Type B pancreatic cell (in vitro differentiated cells): Measurements from ENCODE around the gene CARD11. TPM values are rescaled to one million over a fixed set of nuclear protein-coding genes. Genes with fewer than 3 reads are reported as not detected.

Experiments used
- DNase-seq: peaks from one replicate; pipeline ENCODE4 v3.0.0; 2021; ENCODE audit warnings: mixed read lengths; ENCODE audit not compliant: unreplicated experiment; ENCODE audit errors: extremely low spot score
- H3K27ac Mint-ChIP-seq: 2 replicates; pipeline ENCODE4 v1.8.0; 2021; ENCODE audit warnings: mild to moderate bottlenecking, mixed read lengths
- H3K27me3 Mint-ChIP-seq: 2 replicates; pipeline ENCODE4 v1.8.0; 2021; ENCODE audit warnings: mixed read lengths
- H3K36me3 Mint-ChIP-seq: 2 replicates; pipeline ENCODE4 v1.8.0; 2021; ENCODE audit warnings: mixed read lengths
- H3K4me1 Mint-ChIP-seq: one replicate; pipeline ENCODE4 v1.8.0; 2021; ENCODE audit warnings: mixed read lengths; ENCODE audit not compliant: unreplicated experiment
- H3K4me3 Mint-ChIP-seq: 2 replicates; pipeline ENCODE4 v1.8.0; 2021; ENCODE audit warnings: mild to moderate bottlenecking, mixed read lengths
- H3K9me3 Mint-ChIP-seq: 2 replicates; pipeline ENCODE4 v1.8.0; 2021; ENCODE audit warnings: mixed read lengths
- total RNA-seq: library from RNA; stranded (reverse); gene quantifications from 2 replicates; pipeline ENCODE4 v1.2.1, GENCODE V29; 2021; ENCODE audit warnings: low replicate concordance
- TF ChIP-seq, protein P1 (sequence below): fragments of 200-600 bp; sonication (generic); conservative IDR thresholded peaks from 2 replicates; pipeline ENCODE4 v1.5.0; 2021; ENCODE audit warnings: antibody characterized with exemption, mild to moderate bottlenecking

CARD11 gene
- total RNA-seq, 1 donor from 2014 or later: 11.6 TPM

DNA sequence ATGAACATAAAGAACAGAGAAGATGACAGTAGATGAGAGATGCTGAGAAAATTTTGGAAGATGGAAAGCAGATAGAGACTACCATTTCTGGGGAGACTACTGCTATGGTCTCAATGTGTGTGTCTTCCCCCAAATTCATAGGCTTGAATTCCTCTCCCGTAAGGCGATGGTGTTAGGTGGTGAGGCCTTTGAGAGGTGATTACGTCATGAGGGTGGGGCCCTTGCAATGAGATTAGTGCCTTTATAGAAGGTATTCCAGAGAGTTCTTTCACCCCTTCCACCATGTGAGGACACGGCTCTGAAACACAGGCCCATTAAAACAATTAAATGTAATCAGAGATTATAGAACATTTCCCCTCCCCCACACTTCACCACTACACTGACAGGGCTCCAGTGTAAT lies 23.9 kb downstream of the CARD11 start:
- Mint-ChIP-seq H3K27ac (no peak overlapping the region), H3K4me3 (no peak overlapping the region), H3K36me3 (no peaks in the 10 kb centered on the region), H3K4me1 (no peaks in the 10 kb centered on the region), H3K27me3 (no peaks in the 10 kb centered on the region), H3K9me3 (peaks cover 16% of the 10 kb centered on the region)
- TF ChIP-seq, protein P1, sequence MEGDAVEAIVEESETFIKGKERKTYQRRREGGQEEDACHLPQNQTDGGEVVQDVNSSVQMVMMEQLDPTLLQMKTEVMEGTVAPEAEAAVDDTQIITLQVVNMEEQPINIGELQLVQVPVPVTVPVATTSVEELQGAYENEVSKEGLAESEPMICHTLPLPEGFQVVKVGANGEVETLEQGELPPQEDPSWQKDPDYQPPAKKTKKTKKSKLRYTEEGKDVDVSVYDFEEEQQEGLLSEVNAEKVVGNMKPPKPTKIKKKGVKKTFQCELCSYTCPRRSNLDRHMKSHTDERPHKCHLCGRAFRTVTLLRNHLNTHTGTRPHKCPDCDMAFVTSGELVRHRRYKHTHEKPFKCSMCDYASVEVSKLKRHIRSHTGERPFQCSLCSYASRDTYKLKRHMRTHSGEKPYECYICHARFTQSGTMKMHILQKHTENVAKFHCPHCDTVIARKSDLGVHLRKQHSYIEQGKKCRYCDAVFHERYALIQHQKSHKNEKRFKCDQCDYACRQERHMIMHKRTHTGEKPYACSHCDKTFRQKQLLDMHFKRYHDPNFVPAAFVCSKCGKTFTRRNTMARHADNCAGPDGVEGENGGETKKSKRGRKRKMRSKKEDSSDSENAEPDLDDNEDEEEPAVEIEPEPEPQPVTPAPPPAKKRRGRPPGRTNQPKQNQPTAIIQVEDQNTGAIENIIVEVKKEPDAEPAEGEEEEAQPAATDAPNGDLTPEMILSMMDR: no peak
- DNase-seq: no peak

DNA sequence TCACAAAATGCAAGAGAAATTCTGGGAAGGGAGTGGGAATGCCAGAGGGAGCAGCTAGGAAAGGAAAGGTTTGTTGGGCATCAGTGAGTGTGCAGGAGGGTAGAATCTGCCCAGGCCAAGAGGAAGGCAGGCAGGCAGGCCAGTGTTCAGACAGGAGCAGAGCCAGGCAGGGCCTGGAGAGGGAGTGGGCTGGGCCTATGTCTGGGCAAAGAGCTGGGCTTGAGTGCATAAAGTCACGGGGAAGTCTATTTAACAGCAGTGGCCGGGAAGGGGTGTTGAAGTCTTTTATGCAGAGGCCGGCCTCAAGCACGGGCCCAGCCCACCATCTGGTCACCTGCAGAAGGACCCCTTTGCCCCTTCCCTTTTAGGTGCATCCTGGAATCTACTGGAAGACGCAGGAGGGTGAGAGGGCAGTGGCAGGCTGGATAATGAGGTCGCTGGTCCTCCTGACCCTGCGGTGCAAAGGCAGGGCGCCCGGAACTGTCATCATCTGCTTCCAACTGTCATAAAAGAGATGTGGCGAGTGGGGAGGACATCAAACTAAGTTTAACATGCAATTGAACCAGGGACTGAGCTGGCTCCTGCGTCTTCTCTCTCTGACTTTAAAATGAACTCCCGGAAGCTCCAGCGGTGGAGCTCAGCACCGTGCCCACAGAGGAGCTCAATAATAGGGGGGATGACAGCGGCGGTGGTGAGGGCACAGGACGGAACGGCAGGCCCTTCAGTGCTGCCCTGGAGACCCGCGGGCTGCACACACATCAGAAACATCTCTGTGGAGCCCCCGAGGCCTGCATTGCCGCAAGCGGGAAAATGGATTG lies 29.5 kb downstream of the CARD11 start:
- Mint-ChIP-seq H3K9me3 (no peaks in the 10 kb centered on the region), H3K27me3 (peaks cover 3% of the 10 kb centered on the region), H3K4me3 (no peak overlapping the region), H3K36me3 (peaks cover 4% of the 10 kb centered on the region), H3K27ac (no peak overlapping the region), H3K4me1 (no peaks in the 10 kb centered on the region)
- DNase-seq: no peak
- TF ChIP-seq, protein P1: no peak

DNA sequence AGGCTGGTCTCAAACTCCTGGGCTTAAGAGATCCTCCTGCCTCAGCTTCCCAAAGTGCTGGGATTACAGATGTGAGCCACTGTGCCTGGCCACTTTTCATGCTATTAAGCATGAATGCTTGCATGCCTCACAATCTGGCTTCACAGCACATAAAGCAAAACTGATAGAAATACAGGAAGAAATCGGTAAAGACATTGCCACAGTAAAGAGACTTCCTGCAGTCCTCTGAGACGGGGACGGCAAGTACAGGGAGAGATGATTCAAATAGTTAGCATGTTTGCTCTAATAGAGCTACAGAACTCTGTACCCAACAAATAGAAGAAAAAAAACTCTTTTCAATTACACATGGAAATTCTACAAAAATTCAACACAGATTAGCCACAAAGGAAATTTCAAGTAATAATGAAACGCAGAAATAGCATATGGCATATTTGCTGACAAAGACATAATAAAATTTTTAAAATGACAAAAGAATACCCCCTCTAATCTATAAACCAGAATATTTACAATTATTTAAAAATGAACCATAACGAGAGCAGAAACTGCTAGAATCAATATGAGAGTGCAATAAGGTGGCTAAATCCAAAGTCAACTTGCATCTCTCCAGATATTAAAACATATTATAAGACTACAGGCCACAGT lies 32.3 kb downstream of the CARD11 start:
- Mint-ChIP-seq H3K27ac (no peak overlapping the region), H3K9me3 (no peaks in the 10 kb centered on the region), H3K36me3 (peaks cover 8% of the 10 kb centered on the region), H3K27me3 (peaks cover 3% of the 10 kb centered on the region), H3K4me1 (no peaks in the 10 kb centered on the region), H3K4me3 (no peak overlapping the region)
- no peak for DNase-seq
- TF ChIP-seq, protein P1: no peak

DNA sequence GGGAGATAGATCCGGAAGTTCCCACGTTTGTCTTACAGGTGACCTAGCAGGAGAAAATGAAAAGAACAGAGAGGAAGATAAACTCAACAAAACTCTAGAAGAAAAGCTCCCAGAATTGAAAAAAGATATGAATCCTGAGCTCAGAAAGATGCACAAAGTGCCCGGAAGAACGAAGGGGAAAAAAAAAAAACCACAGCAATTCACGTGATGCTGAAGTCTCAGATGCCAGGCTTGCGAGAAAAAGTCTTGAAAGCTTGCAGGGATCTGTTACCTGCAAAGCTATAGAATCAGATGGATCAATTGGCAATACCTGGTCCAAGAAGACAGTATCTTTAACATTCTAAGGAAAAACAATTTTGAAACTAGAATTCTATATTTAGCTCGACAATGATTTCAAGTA lies 33.5 kb downstream of the CARD11 start:
- TF ChIP-seq, protein P1: no peak
- Mint-ChIP-seq H3K27ac (no peak overlapping the region), H3K27me3 (peaks cover 3% of the 10 kb centered on the region), H3K4me1 (no peaks in the 10 kb centered on the region), H3K4me3 (no peak overlapping the region), H3K36me3 (peaks cover 8% of the 10 kb centered on the region), H3K9me3 (no peaks in the 10 kb centered on the region)
- no peak for DNase-seq

DNA sequence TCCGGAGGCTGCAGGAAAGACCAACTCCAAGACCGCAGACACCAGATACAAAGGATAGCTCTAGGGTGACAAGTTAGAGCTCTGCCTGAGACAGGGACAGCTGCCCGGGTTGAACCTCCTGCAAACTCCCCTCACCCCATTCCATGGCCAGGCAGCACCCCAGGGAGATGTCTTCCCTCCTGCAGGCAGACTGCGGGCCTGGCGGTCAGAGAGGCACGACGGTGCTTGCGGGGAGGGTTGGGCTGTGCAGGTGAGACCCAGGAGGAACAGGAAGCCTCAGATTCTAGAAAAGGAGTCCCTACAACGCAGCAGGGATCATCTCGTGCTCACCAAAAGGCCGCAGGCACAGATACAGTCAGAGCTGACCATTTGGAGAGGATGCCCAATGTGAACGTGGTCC lies 34.6 kb downstream of the CARD11 start:
- Mint-ChIP-seq H3K27ac (no peak overlapping the region), H3K4me1 (no peaks in the 10 kb centered on the region), H3K9me3 (no peaks in the 10 kb centered on the region), H3K36me3 (peaks cover 8% of the 10 kb centered on the region), H3K4me3 (no peak overlapping the region), H3K27me3 (peaks cover 3% of the 10 kb centered on the region)
- TF ChIP-seq, protein P1: no peak
- DNase-seq: no peak
